Stimulated activated CD4-positive, alpha-beta T cell treated with anti-CD3 and anti-CD28 coated beads, Interleukin-2, amount 100 ng/mL, for 48 hours (primary cell): ENCODE measurements around the gene RTEL1.
"Not testable (repeated sequence)": the region's sequence is repeated elsewhere in the genome, so short reads cannot be mapped to it uniquely, and the experiment has no call there.

ENCODE experiments used
- DNase-seq, 2 donors: peaks; one replicate each; pipeline ENCODE4 v3.0.0-alpha.2; 2020

Gene RTEL1

DNA sequence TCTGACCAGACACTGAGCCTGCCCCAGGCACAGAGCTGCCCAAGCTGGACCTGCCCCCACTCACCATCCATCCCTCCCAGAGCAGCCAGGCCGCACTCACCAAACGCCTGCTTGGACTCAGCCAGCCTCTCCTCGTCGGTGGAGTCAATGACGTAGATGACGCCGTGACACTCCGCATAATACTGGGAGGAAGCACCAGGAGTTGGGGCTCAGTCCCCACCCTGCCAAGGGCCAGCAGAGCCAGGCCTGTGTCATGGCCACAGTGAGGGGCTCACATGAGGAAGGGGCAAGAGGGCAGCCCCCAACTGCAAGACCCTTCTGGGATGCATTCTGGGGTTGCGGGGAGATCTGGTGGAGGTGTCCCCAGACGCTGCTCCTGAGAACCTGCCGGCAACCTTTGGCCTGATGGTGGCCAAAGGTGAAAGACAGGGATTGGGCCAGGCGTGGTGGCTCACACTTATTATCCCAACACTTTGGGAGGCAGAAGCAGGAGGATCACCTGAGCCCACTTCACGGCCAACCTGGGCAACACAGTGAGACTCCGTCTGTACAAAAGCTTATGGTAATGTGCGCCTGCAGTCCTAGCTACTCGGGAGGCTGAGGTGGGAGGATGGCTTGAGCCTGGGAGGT, 44.0 kb downstream of the RTEL1 start:
- no peak for DNase-seq

DNA sequence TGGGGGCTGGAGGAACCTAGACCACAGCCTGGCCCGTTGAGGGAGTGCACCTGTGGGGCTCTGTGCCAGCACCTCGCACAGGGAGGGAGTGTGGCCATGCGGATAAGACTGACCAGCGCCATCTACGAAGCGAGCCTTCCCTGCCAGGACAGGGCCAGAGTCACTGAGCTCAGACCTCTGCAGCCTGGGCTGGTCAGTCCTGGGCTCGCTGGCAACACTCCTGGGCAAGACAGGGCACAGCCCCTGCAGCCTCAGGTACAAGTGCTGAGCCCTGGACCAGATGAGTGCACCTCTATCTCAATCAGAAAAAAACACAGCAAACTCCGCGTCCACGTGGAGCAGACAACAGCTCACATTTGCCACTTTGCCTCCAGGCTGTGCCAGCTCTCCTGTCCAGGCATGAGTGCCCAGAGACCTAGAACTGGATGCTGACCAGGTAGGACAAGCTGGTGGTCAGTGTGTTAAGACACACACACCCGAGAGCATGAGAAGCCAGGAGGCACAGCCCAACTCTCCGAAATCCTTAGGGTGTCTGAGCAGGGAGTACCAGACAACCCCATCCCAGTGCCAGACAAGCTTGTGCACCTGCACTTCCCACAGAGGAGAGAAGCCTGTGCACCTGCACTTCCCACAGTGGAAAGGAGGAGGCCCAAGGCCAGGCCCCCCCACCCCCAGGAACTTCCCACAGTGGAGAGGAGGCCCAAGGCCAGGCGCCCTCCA, 44.8 kb downstream of the RTEL1 start:
- no peak for DNase-seq

GRCh38 chr20:63703471-63703975, 45.4 kb downstream of the RTEL1 start:
- no peak for DNase-seq

DNA sequence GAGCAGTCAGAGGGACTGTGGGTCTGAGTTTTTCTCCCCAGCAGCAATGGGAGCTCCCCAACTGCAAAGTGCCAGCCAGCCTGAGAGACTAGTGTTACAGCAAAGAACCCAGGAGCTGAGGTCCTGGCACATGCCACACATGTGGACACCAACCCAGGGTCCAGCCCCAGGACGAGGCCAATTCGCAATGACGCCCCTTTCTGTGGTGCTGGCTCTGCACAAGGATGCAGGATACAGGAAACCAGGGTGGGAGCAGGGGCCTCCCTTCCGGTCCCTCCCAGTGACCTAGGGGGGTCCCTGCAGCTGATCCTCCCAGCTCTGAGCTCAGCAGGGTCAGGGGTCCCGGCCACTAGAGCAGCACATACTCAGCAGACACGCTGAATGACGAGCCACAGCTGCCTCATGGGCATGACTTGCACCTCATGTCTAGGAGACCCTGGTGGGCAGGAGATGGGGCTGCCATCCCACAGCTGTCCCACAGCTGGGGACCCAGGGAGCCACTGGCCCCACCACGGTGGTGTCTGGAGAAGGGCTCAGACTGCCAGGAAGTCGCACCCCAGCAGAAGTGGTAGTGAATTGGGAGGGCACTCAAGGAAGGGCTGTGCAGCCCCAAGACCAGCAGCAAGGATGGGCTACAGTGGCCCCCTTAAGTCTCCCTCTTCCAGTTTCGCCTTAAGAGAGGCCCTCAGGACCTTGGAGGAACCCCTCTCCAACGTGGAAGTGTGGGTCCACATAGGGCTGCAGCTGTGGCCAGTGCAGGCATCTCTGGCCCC, 46.0 kb downstream of the RTEL1 start:
- no peak for DNase-seq

- DNase-seq, result no peak
These were observed 46.6 kb downstream of the RTEL1 start for GRCh38 chr20:63704749-63705117.

DNA sequence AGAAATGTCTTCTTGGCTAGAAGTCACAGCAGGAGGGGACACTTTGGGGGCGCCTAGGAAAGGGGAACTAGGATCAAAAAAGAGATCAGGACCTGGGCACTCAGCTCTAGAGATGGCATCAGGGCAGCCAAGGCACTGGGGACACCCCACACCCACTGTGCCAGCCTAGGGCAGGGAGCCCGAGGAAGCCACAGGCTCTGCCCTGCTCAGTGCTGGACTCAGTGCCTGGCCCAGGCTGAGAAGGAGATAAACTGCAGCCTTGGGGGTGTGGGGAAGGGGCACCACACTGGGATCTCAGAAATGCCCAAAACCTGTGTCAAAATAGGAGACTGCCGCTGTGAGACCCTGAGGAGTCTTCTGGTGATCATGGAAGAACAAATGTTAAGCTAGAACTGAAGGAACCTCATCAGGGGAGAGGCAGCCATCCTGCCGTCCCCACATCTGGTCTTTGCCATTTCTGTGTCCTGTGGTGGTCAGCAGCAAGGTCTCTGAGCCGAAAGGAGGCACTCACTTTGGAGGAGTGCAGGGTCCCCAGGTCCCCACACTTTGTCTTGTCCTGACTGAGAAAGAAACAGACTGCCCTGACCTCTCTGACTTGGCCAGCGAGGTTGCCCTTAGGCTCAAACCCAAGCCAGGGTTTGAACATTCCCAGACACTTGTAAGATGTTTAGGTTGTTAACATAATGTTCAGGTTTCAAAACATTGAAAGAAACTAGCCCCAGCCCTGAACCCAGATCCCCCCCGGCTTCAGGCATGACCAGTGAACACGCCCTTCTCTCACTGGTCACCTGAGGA, 47.3 kb downstream of the RTEL1 start:
- no peak for DNase-seq

GRCh38 chr20:63706027-63706695, 48.0 kb downstream of the RTEL1 start:
- DNase-seq, result no peak

DNA sequence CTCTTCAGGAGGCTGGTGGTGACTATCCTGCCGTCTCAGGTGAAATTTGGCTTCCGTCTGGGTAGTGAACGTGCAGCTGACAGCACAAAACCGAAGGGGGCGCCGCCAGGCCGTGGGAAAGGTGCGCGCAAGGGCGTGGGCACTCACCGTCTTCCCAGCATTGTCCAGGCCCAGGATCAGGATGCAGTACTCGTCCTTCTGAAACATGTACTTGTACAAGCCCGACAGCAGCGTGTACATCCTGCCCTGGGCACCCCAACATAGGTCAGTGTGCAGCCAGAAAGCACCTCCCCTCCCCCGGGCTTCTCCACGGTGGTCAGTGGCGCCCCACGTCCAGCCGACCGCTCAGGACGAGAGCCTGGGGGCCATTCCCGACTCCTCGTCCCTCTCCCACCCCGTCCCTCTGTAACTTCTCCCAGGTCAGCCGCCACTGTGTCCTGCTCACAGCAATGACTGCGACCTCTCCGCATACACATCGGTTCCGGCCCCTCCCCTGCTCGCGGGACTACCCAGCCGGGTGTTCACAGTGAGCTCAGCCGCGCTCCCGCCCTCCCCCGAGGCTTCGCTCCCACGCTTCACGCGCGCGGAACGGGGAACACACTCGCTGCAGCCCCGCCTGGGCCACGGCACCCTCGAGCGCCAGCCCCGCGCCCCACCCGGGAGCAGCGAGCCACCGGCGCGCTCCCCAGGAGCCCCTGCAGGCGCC, 48.9 kb downstream of the RTEL1 start:
- DNase-seq, result peak; percentile 55 to 62

GRCh38 chr20:63707558-63708300, 49.6 kb downstream of the RTEL1 start, which contains the start of the genes ARFRP1 and ZGPAT:
TSS of gene ARFRP1 (minus strand) at chr20:63707976. CDS start at chr20:63707091, 885 bp downstream.
TSS of gene ZGPAT (plus strand) at chr20:63708039. CDS start at chr20:63708581, 542 bp downstream.
- peak; percentile 80 to 84 for DNase-seq

DNA sequence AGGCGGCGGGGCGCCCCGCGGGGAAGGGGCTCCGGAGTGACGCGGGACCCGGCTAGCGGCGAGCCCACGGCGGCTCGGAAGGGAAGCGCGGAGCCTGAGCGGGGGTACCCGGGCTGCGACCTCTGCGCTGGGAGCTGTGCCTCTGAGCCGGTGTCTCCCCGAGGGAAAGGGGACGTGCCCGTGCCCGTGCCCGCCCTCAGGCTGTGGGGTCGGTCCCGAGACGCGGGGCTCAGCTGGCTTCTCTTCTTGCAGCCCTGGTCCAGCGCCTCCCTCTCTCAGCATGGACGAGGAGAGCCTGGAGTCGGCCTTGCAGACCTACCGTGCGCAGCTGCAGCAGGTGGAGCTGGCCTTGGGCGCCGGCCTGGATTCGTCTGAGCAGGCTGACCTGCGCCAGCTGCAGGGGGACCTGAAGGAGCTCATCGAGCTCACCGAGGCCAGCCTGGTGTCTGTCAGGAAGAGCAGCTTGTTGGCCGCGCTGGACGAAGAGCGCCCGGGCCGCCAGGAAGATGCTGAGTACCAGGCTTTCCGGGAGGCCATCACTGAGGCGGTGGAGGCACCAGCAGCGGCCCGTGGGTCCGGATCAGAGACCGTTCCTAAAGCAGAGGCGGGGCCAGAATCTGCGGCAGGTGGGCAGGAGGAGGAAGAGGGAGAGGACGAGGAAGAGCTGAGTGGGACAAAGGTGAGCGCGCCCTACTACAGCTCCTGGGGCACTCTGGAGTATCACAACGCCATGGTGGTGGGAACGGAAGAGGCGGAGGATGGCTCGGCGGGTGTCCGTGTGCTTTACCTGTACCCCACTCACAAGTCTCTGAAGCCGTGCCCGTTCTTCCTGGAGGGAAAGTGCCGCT, 50.4 kb downstream of the RTEL1 start:
- DNase-seq, result no peak

GRCh38 chr20:63709149-63709527, 51.0 kb downstream of the RTEL1 start:
- no peak for DNase-seq

DNA sequence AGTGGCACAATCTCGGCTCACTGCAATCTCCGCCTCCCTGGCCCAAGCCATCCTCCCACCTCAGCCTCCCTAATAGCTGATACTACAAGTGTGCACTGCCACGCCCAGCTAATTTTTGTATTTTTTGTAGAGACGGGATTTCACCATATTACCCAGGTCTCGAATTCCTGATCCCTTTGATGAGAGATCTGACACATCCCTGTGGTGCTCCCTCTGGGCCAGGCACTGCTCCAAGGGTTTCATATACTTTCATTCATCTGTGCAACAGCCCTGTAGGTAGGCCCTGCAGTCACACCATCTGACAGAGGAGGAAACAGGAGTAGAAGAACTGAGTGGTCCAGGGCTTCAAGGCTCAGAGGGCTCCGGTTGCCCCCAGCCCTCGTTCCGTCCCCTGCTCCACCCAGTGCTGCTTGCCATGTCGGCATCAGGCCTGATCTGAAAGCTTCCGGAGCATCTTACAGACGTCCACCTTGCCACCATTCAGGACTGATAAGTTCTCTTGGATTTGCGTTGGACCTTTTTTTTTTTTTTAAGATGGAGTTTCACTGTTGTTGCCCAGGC, 53.1 kb downstream of the RTEL1 start:
- DNase-seq, result no peak

DNA sequence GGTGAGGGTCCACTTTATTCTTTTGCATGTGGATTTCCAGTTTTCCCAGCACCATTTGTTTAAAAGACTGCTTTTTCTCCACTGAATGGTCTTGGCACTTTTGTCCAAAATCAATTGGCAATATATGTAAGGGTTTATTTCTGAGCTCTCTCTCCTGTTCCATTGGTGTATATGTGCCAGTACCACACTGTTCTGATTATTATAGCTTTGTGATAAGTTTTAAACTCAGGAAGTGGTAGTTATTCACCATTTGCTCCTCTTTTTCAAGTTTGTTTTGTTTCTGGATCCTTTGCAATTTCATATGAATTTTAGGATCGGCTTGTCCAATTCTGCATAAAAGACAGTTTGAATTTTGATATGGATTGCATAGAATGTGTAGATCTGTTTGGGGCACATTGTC, 54.1 kb downstream of the RTEL1 start:
- DNase-seq, result no peak

DNA sequence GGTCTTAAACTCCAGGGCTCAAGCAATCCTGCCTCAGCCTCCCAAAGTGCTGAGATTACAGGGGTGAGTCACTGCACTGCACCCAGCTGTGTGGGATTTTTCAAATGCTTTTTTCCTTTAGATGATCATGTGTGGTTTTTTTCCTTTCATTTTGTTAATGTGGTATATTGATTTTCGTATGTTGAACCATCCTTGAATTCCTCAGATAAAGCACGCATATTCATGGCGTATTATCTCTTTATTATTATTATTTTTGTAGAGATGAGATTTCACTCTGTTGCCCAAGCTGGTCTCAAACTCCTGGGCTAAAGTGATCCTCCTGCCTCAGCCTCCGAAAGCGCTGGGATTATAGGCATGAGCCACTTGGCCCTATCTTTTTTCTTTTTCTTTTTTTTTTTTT, 56.7 kb downstream of the RTEL1 start:
- no peak for DNase-seq

DNA sequence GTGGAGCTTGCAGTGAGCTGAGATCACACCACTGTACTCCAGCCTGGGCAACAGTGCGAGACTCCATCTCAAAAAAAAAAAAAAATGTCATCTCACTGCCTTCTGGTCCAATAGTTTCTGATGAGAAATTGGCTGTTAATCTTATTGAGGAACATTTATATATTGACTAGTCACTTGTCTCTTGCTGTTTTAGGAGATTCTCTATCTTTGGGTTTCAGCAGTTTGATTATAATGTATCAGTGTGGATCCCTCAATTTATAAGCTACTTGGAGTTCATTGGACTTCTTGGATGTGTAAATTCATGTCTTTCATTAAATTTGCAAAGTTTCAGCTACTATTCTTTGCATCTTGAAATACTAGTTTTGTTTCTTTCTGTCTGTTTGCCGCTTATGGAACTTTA, 60.9 kb downstream of the RTEL1 start:
- DNase-seq, result no peak

GRCh38 chr20:63722967-63723622, 65.0 kb downstream of the RTEL1 start:
- not testable (repeated sequence) for DNase-seq

- not testable (repeated sequence) for DNase-seq
These were observed 72.1 kb downstream of the RTEL1 start for GRCh38 chr20:63730189-63730733.

GRCh38 chr20:63731410-63731809, 73.3 kb downstream of the RTEL1 start:
- DNase-seq, result no peak
